HG03095 (cell line): ENCODE measurements around the gene ZNF106.

Source experiments
- ATAC-seq: cut with Tn5 transposase; IDR thresholded peaks from one replicate; pipeline ENCODE4 v1.9.1; 2021; ENCODE audit warnings: moderate library complexity; ENCODE audit not compliant: unreplicated experiment

Gene ZNF106

DNA sequence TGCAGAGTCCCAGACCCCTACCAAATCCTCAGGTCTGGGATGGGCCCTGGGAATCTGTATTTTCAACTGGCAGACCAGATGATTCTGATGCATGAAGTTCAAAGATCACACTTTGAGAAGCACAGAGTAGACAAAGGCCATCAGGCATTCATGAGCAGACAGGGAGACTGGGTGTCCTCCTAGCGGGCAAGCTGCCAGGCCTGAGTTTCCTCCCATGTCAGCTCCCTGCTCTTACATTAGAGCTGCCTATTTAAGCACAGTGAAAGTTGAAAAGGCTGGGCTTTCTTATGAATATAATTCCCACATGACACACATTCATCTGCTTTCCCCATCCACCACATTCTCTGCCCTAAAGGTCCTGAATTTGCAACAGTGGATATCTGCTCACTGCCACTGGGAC, 117.7 kb downstream of the ZNF106 start:
- ATAC-seq, result no peak

DNA sequence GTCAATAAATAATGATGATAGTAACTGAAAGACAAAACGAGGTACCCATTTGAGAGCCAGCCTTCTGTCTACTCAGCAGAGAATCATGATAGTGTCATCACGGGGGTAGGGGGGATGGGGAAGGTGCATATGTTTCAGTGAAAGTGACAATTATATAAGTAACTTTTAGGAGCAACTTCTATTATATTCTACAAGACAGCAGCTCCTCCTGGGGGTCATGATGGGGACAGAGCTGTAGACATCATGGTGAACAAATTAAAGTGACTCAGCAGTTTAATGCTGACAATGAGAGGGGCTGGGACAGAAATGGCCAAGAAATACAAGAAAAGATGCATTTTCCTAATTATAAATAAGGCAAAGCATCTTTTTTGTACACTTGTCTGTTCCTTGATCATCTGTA, 119.8 kb downstream of the ZNF106 start:
- ATAC-seq, result no peak

DNA sequence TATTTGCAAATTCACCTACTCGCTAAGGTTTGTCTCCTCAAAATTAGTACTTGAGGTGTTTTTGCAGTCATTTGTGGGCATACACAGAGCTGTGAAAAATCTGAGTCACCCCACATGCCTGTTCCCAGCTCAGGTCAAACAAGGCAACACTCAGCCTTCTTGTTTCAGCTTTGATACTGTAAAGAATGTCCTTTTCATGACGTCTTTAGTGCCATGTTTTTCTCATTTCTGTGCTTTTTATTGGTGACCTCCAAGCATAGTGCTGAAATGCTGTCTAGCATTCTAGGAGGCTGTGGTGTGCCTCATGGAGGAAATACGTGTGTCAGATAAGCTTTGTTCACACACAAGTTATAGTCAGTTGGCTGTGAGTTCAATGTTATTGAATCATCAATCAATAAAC, 122.8 kb downstream of the ZNF106 start:
- ATAC-seq, result no peak

DNA sequence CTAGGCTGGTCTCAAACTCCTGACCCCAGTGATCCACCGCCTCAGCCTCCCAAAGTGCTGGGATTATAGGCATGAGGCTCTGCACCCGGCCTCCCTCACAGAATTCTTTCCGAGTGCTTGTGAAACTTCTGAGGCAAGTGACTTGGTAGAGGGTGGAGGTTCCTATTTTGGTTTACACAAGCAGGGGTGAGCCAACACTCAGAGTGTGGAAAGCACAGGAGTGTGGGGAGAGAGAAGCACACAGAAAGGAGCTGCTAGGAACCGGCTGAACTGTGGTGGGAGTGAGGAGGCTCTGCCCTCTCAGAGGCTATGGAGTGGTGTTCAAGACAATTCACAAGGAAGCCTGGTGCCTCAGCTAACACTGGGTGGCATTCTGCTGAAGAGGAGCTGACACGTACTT, 123.9 kb downstream of the ZNF106 start:
- ATAC-seq, result no peak

DNA sequence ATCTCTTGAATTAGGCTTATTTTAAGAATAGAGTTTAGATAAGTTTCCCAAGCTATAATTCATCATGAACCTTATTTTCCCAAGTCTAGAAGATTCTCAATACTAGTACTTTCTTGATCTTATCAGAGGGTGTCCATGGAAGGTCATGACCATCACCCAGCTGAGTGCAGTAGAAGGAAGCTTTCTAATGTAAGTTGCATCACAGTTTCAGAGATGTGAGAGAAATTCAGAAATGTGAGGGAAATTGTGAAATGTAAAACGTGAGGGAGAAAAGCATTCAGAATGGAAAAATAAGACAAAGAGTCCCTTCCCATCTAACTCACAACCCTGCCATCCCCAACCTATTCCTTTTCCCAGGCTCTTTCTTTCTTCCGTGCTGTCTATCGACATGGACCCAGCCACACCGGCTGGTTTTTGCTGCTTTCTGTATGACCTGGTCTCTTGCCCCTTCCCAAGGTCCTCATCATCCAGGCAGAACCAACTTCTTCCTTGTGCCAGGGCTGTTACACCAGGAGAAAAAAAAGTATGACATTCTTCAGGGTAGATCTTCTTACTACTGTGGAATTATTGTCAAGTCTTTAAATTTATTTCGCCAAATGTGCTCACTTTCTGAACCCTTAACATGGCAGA, 124.9 kb downstream of the ZNF106 start:
- ATAC-seq, result no peak

DNA sequence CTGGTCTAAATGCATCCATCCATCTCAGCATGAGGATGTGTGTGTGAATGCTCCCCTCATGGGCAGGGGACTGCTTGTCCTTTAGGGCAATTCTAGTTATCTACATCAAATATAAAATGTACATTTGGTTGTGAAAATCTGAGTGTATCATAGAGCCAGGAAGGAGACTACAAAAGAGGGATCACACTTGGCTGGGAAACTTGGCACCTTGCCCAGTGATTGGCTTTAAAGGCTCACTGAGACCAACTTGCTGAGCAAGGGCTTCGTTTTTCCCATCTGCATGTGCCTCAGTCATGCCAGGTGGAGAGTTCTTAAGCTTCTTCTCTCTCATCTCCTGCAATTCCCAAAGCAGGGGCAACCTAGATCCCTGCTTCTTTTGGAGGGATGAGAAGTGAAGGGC, 126.4 kb downstream of the ZNF106 start:
- no peak for ATAC-seq

DNA sequence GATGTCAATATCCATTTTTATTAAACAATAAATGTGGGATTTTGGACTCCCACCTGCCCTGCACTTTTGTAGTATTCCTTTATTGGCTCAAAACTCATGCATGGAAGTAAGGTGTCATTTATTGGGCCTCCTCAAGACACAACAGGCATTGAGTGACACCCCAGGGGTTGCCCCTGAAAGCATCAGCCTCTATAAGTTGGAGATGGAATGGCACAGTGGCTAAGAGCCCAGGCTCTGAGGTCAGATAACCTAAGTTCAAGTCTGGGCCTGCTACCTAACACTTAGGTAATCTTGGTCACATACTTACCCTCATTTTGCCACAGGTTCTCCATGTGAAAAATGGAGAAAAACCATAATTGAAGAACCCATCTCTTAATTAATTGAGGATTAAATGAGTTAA, 127.0 kb downstream of the ZNF106 start:
- no peak for ATAC-seq

DNA sequence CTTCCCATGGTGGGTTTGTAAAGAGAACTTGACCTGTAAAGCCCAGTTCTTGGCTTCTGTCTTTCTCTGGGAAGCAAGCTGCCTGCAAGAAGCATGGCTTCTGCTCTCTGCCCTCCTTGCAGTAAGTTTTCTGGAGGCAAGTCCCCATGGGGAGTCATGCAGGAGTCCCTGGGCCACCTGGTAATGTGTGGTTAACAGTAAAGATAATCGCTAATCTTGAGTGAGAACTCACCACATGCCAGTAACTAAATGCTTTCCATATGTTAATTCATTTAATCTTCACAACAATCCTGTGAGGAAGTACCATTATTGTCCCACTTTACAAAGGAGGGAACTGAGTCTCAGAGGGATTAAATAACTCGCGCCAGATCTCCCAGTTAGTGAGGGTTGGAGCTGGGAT, 127.5 kb downstream of the ZNF106 start:
- no peak for ATAC-seq
